HEK293 (cell line): Measurements from ENCODE around the gene PSMC2.

Experiments
- MEIS1 ChIP-seq: sonication (generic); formaldehyde crosslinking; IDR thresholded peaks from 2 replicates; pipeline ENCODE4 v1.8.1; 2022; ENCODE audit warnings: missing genetic modification reagents, mild to moderate bottlenecking, borderline replicate concordance
- OSR2 ChIP-seq: fragments of 450-650 bp; formaldehyde crosslinking; IDR thresholded peaks from 2 replicates; pipeline ENCODE4 v1.5.1; 2016; ENCODE audit warnings: missing biosample characterization, missing genetic modification characterization
- PRDM1 ChIP-seq: fragments of 450-650 bp; formaldehyde crosslinking; IDR thresholded peaks from 2 replicates; pipeline ENCODE4; 2016; ENCODE audit warnings: missing biosample characterization, missing genetic modification characterization
- SP3 ChIP-seq: fragments of 450-650 bp; formaldehyde crosslinking; IDR thresholded peaks from 2 replicates; pipeline ENCODE4 v1.5.1; 2016; ENCODE audit warnings: missing biosample characterization, missing genetic modification characterization
- ZBTB17 ChIP-seq: fragments of 450-650 bp; formaldehyde crosslinking; IDR thresholded peaks from 2 replicates; pipeline ENCODE4 v1.5.1; 2016; ENCODE audit warnings: missing biosample characterization, missing genetic modification characterization
- ZFP3 ChIP-seq: fragments of 450-650 bp; formaldehyde crosslinking; IDR thresholded peaks from 2 replicates; pipeline ENCODE4 v1.5.1; 2016; ENCODE audit warnings: low read depth, missing biosample characterization, missing genetic modification characterization
- ZFP69B ChIP-seq: fragments of 450-650 bp; formaldehyde crosslinking; IDR thresholded peaks from 2 replicates; pipeline ENCODE4 v1.5.1; 2016; ENCODE audit warnings: missing biosample characterization, missing genetic modification characterization
- ZNF112 ChIP-seq: fragments of 450-650 bp; formaldehyde crosslinking; IDR thresholded peaks from 2 replicates; pipeline ENCODE4 v1.5.0; 2017; ENCODE audit warnings: missing biosample characterization, missing genetic modification characterization
- ZNF121 ChIP-seq: fragments of 450-650 bp; formaldehyde crosslinking; IDR thresholded peaks from 2 replicates; pipeline ENCODE4 v1.5.1; 2016; ENCODE audit warnings: missing biosample characterization, missing genetic modification characterization
- ZNF133 ChIP-seq: fragments of 450-650 bp; formaldehyde crosslinking; IDR thresholded peaks from 2 replicates; pipeline ENCODE4 v1.5.1; 2016; ENCODE audit warnings: missing biosample characterization, missing genetic modification characterization
- ZNF138 ChIP-seq: fragments of 450-650 bp; formaldehyde crosslinking; IDR thresholded peaks from 2 replicates; pipeline ENCODE4 v1.5.1; 2016; ENCODE audit warnings: missing biosample characterization, missing genetic modification characterization, borderline replicate concordance
- ZNF157 ChIP-seq: fragments of 450-650 bp; formaldehyde crosslinking; IDR thresholded peaks from 2 replicates; pipeline ENCODE4 v1.5.1; 2016; ENCODE audit warnings: missing biosample characterization, missing genetic modification characterization
- ZNF169 ChIP-seq: fragments of 450-650 bp; formaldehyde crosslinking; IDR thresholded peaks from 2 replicates; pipeline ENCODE4 v1.5.1; 2016; ENCODE audit warnings: missing biosample characterization, missing genetic modification characterization
- ZNF274 ChIP-seq, 2 experiments: fragments of 200-500 bp in 1 of 2; fragments of 450-650 bp in 1 of 2; sonication (Bioruptor generic) in 1 of 2; formaldehyde crosslinking in 1 of 2; IDR thresholded peaks; 2 replicates each; pipeline versions ENCODE4 v1.5.1 to v1.6.1; 2014 to 2016; ENCODE audit warnings: borderline replicate concordance in 1 of 2, inconsistent platforms in 1 of 2, low read length in 1 of 2, missing biosample characterization in 1 of 2, missing genetic modification characterization in 1 of 2
- ZNF280D ChIP-seq: fragments of 450-650 bp; formaldehyde crosslinking; IDR thresholded peaks from 2 replicates; pipeline ENCODE4 v1.5.1; 2016; ENCODE audit warnings: missing biosample characterization, missing genetic modification characterization
- ZNF350 ChIP-seq: fragments of 450-650 bp; formaldehyde crosslinking; IDR thresholded peaks from 2 replicates; pipeline ENCODE4 v1.5.0; 2017; ENCODE audit warnings: missing biosample characterization, mild to moderate bottlenecking, missing genetic modification characterization
- ZNF544 ChIP-seq: fragments of 450-650 bp; formaldehyde crosslinking; IDR thresholded peaks from 2 replicates; pipeline ENCODE4 v1.5.0; 2017; ENCODE audit warnings: missing biosample characterization, missing genetic modification characterization
- ZNF549 ChIP-seq: fragments of 450-650 bp; IDR thresholded peaks from 2 replicates; pipeline ENCODE4 v1.5.1; 2018; ENCODE audit warnings: missing biosample characterization, missing genetic modification characterization, mild to moderate bottlenecking, inconsistent platforms, moderate library complexity
- ZNF560 ChIP-seq: fragments of 450-650 bp; formaldehyde crosslinking; IDR thresholded peaks from 2 replicates; pipeline ENCODE4 v1.5.1; 2017; ENCODE audit warnings: missing biosample characterization, missing genetic modification characterization, borderline replicate concordance
- ZNF600 ChIP-seq: fragments of 450-650 bp; formaldehyde crosslinking; IDR thresholded peaks from 2 replicates; pipeline ENCODE4 v1.5.1; 2016; ENCODE audit warnings: missing biosample characterization, missing genetic modification characterization
- ZNF645 ChIP-seq: fragments of 450-650 bp; formaldehyde crosslinking; IDR thresholded peaks from 2 replicates; pipeline ENCODE4; 2016; ENCODE audit warnings: missing biosample characterization, missing genetic modification characterization
- ZNF658 ChIP-seq: fragments of 450-650 bp; formaldehyde crosslinking; IDR thresholded peaks from 2 replicates; pipeline ENCODE4; 2016; ENCODE audit warnings: missing biosample characterization, missing genetic modification characterization
- ZNF670 ChIP-seq: fragments of 450-650 bp; formaldehyde crosslinking; IDR thresholded peaks from 2 replicates; pipeline ENCODE4 v1.5.1; 2016; ENCODE audit warnings: missing biosample characterization, missing genetic modification characterization, low read depth
- ZNF777 ChIP-seq: fragments of 450-650 bp; formaldehyde crosslinking; IDR thresholded peaks from 2 replicates; pipeline ENCODE4 v1.5.1; 2017; ENCODE audit warnings: missing biosample characterization, missing genetic modification characterization, borderline replicate concordance
- ZNF792 ChIP-seq: fragments of 450-650 bp; formaldehyde crosslinking; IDR thresholded peaks from 2 replicates; pipeline ENCODE4 v1.5.1; 2016; ENCODE audit warnings: missing biosample characterization, missing genetic modification characterization
- TF ChIP-seq, protein P1 (sequence below): fragments of 450-650 bp; formaldehyde crosslinking; IDR thresholded peaks from 2 replicates; pipeline ENCODE4 v1.5.1; 2016; ENCODE audit warnings: missing biosample characterization, missing genetic modification characterization
- TF ChIP-seq, protein P2 (sequence below): fragments of 450-650 bp; formaldehyde crosslinking; IDR thresholded peaks from 2 replicates; pipeline ENCODE4 v1.5.1; 2016; ENCODE audit warnings: missing biosample characterization, missing genetic modification characterization
- TF ChIP-seq, protein P3 (sequence below): IDR thresholded peaks from 2 replicates; pipeline ENCODE4 v1.6.1; 2011; ENCODE audit warnings: mild to moderate bottlenecking, low read depth, low read length, borderline replicate concordance
- TF ChIP-seq, protein P4 (sequence below): fragments of 450-650 bp; formaldehyde crosslinking; IDR thresholded peaks from 2 replicates; pipeline ENCODE4 v1.5.1; 2016; ENCODE audit warnings: missing biosample characterization, missing genetic modification characterization

The PSMC2 gene

DNA sequence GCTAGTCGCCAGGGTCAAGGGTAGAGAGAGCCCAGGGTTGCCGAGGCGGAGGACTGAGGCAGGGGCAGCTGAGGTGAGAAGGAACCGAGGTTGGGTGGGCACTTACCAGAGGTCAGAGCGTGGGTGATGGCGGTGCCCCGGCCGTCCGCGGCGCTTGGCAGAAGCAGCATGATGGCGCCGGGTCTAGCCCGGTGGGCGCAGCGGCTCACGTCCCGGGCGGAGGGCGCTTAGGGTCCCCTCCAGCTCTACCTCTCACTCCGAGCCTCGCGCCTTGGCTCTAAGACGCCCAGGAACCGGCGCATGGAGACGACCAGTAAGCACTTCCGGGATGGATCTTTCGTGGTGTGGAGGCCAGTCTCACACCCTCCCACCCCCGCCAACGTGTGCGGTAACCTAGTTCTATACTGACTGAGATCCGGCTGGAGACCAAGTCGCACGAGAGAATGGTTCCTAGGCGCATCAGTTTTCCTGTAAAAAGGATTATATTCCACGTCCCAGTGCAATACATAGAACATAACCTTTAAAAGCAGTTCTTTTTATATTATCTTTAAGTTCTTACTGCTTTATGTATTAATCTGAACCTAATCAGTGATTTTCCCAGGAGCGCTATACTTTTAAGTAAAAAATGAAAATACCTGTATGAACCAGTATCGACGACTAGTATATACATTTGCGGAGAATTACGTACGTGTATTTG lies 2.8 kb upstream of the PSMC2 start, which contains the start of gene DNAJC2 (continued):
- 0 out of 2 replicates have a peak, but pooled peaks have one; percentile 54 for TF ChIP-seq ZNF280D
- peak; percentile 63; the same call in 1 of the 2 replicates for TF ChIP-seq ZFP69B (tag by site-specific recombination)
- no peak for TF ChIP-seq ZNF544 (tag by site-specific recombination)
- no peak for TF ChIP-seq PRDM1
- no peak for TF ChIP-seq MEIS1 (CRISPR knock-in tag)
- no peak; the same call in 1 of the 2 replicates for TF ChIP-seq OSR2 (tag by site-specific recombination)
- TF ChIP-seq, protein P1, sequence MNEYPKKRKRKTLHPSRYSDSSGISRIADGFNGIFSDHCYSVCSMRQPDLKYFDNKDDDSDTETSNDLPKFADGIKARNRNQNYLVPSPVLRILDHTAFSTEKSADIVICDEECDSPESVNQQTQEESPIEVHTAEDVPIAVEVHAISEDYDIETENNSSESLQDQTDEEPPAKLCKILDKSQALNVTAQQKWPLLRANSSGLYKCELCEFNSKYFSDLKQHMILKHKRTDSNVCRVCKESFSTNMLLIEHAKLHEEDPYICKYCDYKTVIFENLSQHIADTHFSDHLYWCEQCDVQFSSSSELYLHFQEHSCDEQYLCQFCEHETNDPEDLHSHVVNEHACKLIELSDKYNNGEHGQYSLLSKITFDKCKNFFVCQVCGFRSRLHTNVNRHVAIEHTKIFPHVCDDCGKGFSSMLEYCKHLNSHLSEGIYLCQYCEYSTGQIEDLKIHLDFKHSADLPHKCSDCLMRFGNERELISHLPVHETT (tag by site-specific recombination), result peak; percentile 69
- no peak for TF ChIP-seq ZNF138
- no peak for TF ChIP-seq ZNF112 (tag by site-specific recombination)
- TF ChIP-seq ZNF133, result no peak
- no peak for TF ChIP-seq ZNF792 (tag by site-specific recombination)
- TF ChIP-seq ZNF658 (tag by site-specific recombination), result no peak
- TF ChIP-seq SP3 (tag by site-specific recombination), result peak; percentile 53
- no peak for TF ChIP-seq ZNF549 (tag by site-specific recombination)
- TF ChIP-seq, protein P2, sequence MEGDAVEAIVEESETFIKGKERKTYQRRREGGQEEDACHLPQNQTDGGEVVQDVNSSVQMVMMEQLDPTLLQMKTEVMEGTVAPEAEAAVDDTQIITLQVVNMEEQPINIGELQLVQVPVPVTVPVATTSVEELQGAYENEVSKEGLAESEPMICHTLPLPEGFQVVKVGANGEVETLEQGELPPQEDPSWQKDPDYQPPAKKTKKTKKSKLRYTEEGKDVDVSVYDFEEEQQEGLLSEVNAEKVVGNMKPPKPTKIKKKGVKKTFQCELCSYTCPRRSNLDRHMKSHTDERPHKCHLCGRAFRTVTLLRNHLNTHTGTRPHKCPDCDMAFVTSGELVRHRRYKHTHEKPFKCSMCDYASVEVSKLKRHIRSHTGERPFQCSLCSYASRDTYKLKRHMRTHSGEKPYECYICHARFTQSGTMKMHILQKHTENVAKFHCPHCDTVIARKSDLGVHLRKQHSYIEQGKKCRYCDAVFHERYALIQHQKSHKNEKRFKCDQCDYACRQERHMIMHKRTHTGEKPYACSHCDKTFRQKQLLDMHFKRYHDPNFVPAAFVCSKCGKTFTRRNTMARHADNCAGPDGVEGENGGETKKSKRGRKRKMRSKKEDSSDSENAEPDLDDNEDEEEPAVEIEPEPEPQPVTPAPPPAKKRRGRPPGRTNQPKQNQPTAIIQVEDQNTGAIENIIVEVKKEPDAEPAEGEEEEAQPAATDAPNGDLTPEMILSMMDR (tag by site-specific recombination), result 0 out of 2 replicates have a peak, but pooled peaks have one; percentile 5
- TF ChIP-seq ZBTB17 (tag by site-specific recombination), result peak; percentile 80
- TF ChIP-seq, protein P3, sequence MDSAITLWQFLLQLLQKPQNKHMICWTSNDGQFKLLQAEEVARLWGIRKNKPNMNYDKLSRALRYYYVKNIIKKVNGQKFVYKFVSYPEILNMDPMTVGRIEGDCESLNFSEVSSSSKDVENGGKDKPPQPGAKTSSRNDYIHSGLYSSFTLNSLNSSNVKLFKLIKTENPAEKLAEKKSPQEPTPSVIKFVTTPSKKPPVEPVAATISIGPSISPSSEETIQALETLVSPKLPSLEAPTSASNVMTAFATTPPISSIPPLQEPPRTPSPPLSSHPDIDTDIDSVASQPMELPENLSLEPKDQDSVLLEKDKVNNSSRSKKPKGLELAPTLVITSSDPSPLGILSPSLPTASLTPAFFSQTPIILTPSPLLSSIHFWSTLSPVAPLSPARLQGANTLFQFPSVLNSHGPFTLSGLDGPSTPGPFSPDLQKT, result no peak; the same call in 1 of the 2 replicates
- no peak for TF ChIP-seq ZFP3
- TF ChIP-seq ZNF350 (tag by site-specific recombination), result no peak
- no peak for TF ChIP-seq ZNF169 (tag by site-specific recombination)
- peak; percentile 96 for TF ChIP-seq ZNF600 (tag by site-specific recombination)
- TF ChIP-seq ZNF121 (tag by site-specific recombination), result no peak
- TF ChIP-seq ZNF157 (tag by site-specific recombination), result no peak
- TF ChIP-seq, protein P4, sequence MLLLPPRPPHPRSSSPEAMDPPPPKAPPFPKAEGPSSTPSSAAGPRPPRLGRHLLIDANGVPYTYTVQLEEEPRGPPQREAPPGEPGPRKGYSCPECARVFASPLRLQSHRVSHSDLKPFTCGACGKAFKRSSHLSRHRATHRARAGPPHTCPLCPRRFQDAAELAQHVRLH (tag by site-specific recombination), result peak; percentile 99
- no peak for TF ChIP-seq ZNF777 (tag by site-specific recombination)
- no peak for TF ChIP-seq ZNF274 (IDR thresholded peaks at IDR 0.05; ENCODE audit: low read length)
- no peak for TF ChIP-seq ZNF274 (tag by site-specific recombination; IDR thresholded peaks at IDR 0.05; ENCODE audit: borderline replicate concordance)
- TF ChIP-seq ZNF645 (tag by site-specific recombination), result no peak
- no peak for TF ChIP-seq ZNF560
- no peak for TF ChIP-seq ZNF670 (tag by site-specific recombination)
